GM10248 (cell line): ENCODE results near the gene GFRA1.

Source experiments
- CTCF ChIA-PET: fragments of 300-600 bp; sonication (Branson Sonifier 250); formaldehyde crosslinking; extraction: SDS; loops from one replicate; lab custom pipeline; 2021; ENCODE audit warnings: antibody characterized with exemption; lab: Yijun Ruan, JAX
- POLR2A ChIA-PET: fragments of 350-650 bp; sonication (Branson Sonifier 250); formaldehyde crosslinking; extraction: SDS; loops from one replicate; lab custom pipeline; 2020; ENCODE audit warnings: antibody characterized with exemption; lab: Yijun Ruan, JAX
- DNase-seq: peaks from one replicate; pipeline ENCODE4 v3.0.0; 2012; ENCODE audit errors: extremely low spot score
- CTCF ChIP-seq: IDR thresholded peaks from 2 replicates; pipeline ENCODE4 v1.5.1; 2012; ENCODE audit warnings: mild to moderate bottlenecking, low read depth; ENCODE audit errors: extremely low read depth, missing control alignments, control extremely low read depth

GFRA1 gene

GRCh38 chr10:116029826-116030225 lies 243.2 kb downstream of the GFRA1 start:
- POLR2A ChIA-PET = no interaction called here
- CTCF ChIA-PET = no interaction called here
- no peak for TF ChIP-seq CTCF
- no peak for DNase-seq

GRCh38 chr10:116027355-116027754 lies 245.7 kb downstream of the GFRA1 start:
- POLR2A ChIA-PET = no interaction called here
- DNase-seq = no peak
- CTCF ChIA-PET = no interaction called here
- TF ChIP-seq CTCF = no peak

- TF ChIP-seq CTCF = no peak
- POLR2A ChIA-PET = no interaction called here
- CTCF ChIA-PET = no interaction called here
- DNase-seq = no peak
Measured at GRCh38 chr10:116026725-116027124, 246.3 kb downstream of the GFRA1 start.

GRCh38 chr10:116026315-116026714 lies 246.7 kb downstream of the GFRA1 start:
- ChIA-PET CTCF (no interaction called here), POLR2A (no interaction called here)
- no peak for DNase-seq
- TF ChIP-seq CTCF = no peak

GRCh38 chr10:116024271-116024878 lies 248.6 kb downstream of the GFRA1 start:
- ChIA-PET POLR2A (no interaction called here), CTCF (interaction anchor here (1.2 to 2.3 kb wide), 2 partner anchors 10 to 16 kb away, joined by 4 to 6 read pairs; no protein-coding TSS in a partner anchor)
- DNase-seq = no peak
- TF ChIP-seq CTCF = no peak

- CTCF ChIA-PET = interaction anchor here (2.9 kb wide), 1 partner anchor 11 kb away, joined by 17 read pairs; no protein-coding TSS in a partner anchor
- no peak for TF ChIP-seq CTCF
Measured at GRCh38 chr10:116017405-116017804, 255.6 kb downstream of the GFRA1 start.

More at GRCh38 chr10:116017405-116017804, 255.6 kb downstream of the GFRA1 start:
- DNase-seq = no peak
- POLR2A ChIA-PET = no interaction called here
